GM12801 (cell line): ENCODE data around the gene ZNF317.

Experiments used
- CTCF ChIP-seq: IDR thresholded peaks from one replicate; pipeline ENCODE4 v1.5.1; 2011; ENCODE audit warnings: control low read depth; ENCODE audit not compliant: insufficient read length; ENCODE audit errors: extremely low read depth

The ZNF317 gene

GRCh38 chr19:9151367-9151766 is 11.2 kb downstream of the ZNF317 start:
- no peak for TF ChIP-seq CTCF

- TF ChIP-seq CTCF, result no peak
These were observed 15.4 kb downstream of the ZNF317 start for GRCh38 chr19:9155591-9155990.

- TF ChIP-seq CTCF, result no peak
These were observed 16.1 kb downstream of the ZNF317 start for GRCh38 chr19:9156304-9156703.

- TF ChIP-seq CTCF, result no peak
These were observed 19.7 kb downstream of the ZNF317 start for GRCh38 chr19:9159891-9160290.

GRCh38 chr19:9161427-9161826 is 21.2 kb downstream of the ZNF317 start:
- TF ChIP-seq CTCF, result no peak

GRCh38 chr19:9165261-9165660 is 25.1 kb downstream of the ZNF317 start:
- no peak for TF ChIP-seq CTCF

- no peak for TF ChIP-seq CTCF
These were observed 26.6 kb downstream of the ZNF317 start for GRCh38 chr19:9166846-9167245.
